K562 (cell line): Measurements from ENCODE around the gene PRRT1. TPM values are rescaled to one million over a fixed set of nuclear protein-coding genes. Genes with fewer than 3 reads are reported as not detected.

Source experiments
- CTCFL ChIP-seq: IDR thresholded peaks from 2 replicates; pipeline ENCODE4 v1.6.1; 2011; ENCODE audit warnings: borderline replicate concordance, low read depth, mild to moderate bottlenecking, moderate library complexity, low read length; ENCODE audit not compliant: insufficient read depth, poor library complexity, severe bottlenecking
- GABPA ChIP-seq: fragments of 200-800 bp; sonication (Bioruptor generic); conservative IDR thresholded peaks from 2 replicates; pipeline ENCODE4 v1.6.1; 2016; ENCODE audit warnings: low read depth, missing genetic modification characterization, missing compliant biosample characterization
- NCOA2 ChIP-seq, 2 experiments: fragments of 450-650 bp; IDR thresholded peaks; 2 replicates each; pipeline ENCODE4 v1.6.1; 2018; ENCODE audit warnings: mild to moderate bottlenecking in 2 of 2, moderate library complexity in 1 of 2; ENCODE audit not compliant: partially characterized antibody in 2 of 2
- NFIC ChIP-seq: fragments of 450-650 bp; IDR thresholded peaks from 2 replicates; pipeline ENCODE4 v1.6.1; 2017; ENCODE audit warnings: mild to moderate bottlenecking, inconsistent platforms
- NR2C2 ChIP-seq, 2 experiments: fragments of 200-800 bp in 1 of 2; sonication (Bioruptor generic) in 1 of 2; sonication (generic) in 1 of 2; formaldehyde crosslinking in 1 of 2; IDR thresholded peaks; 2 replicates each; pipeline versions ENCODE4 v1.6.1 to v1.8.0; 2016 to 2022; ENCODE audit warnings: mild to moderate bottlenecking in 1 of 2, missing compliant biosample characterization in 1 of 2, missing genetic modification characterization in 1 of 2, missing genetic modification reagents in 1 of 2
- SIN3A ChIP-seq, 2 experiments: fragments of 150-350 bp in 1 of 2; IDR thresholded peaks; 2 replicates each; pipeline ENCODE4 v1.6.1; 2011 to 2016; ENCODE audit warnings: borderline replicate concordance in 2 of 2, low read depth in 2 of 2, low read length in 2 of 2, mild to moderate bottlenecking in 2 of 2, moderate library complexity in 2 of 2; ENCODE audit not compliant: control insufficient read depth in 1 of 2
- UBTF ChIP-seq, 2 experiments: IDR thresholded peaks; 2 replicates each; pipeline ENCODE4 v1.6.1; 2012; ENCODE audit warnings: improper control_type of control experiment in 2 of 2, low read depth in 2 of 2, low read length in 2 of 2, borderline replicate concordance in 1 of 2
- WHSC1 ChIP-seq: IDR thresholded peaks from one replicate; pipeline ENCODE4 v1.6.1; 2012; ENCODE audit warnings: low read length, control low read depth, inconsistent platforms
- ZNF444 ChIP-seq: fragments of 250-450 bp; sonication (Bioruptor Pico); IDR thresholded peaks from 2 replicates; pipeline ENCODE4 v1.4.0; 2020; ENCODE audit warnings: mild to moderate bottlenecking, moderate library complexity
- polyA plus RNA-seq, 8 experiments: library from polyadenylated mRNA; depleted of rRNA in 4 of 8; stranded (reverse) in 5 of 8; unstranded in 3 of 8; fragments of >200 nt; fragmentation: Nextera tagmentation in 2 of 8; fragmentation: Illumina TruSeq in 1 of 8; extraction: Ambion mirVana in 2 of 8; extraction: Trizol in 1 of 8; gene quantifications; 2 replicates each; pipeline versions ENCODE4 v1.2.1 to v1.2.3, GENCODE V29; 2011 to 2014; ENCODE audit warnings: inconsistent platforms in 1 of 8, missing spikeins in 1 of 8
- total RNA-seq, 7 experiments: library from RNA; depleted of rRNA in 6 of 7; stranded (reverse); fragments of >200 nt in 6 of 7; fragmentation: Illumina TruSeq in 2 of 7; extraction: Trizol in 2 of 7; gene quantifications; 2 replicates each; pipeline versions ENCODE4 v1.2.1 to v1.2.3, GENCODE V29; 2011 to 2021; ENCODE audit warnings: low replicate concordance in 1 of 7
- TF ChIP-seq, protein P1 (sequence below): fragments of 200-800 bp; sonication (Bioruptor generic); IDR thresholded peaks from 2 replicates; pipeline ENCODE4 v1.6.1; 2017; ENCODE audit warnings: missing genetic modification characterization, missing compliant biosample characterization

Gene PRRT1
- total and polyA plus RNA-seq, 9 of the 15 experiments (the other 6 are each of a cell fraction or from before 2014, with no cell fraction given) = 0.14 to 3.5 (median 0.41) TPM

- TF ChIP-seq UBTF (IDR thresholded peaks at IDR 0.05; ENCODE audit: borderline replicate concordance in 1 of 2, low read depth in 2 of 2, low read length in 2 of 2) (no peak), CTCFL (peak; percentile 14), SIN3A (IDR thresholded peaks at IDR 0.05; ENCODE audit: borderline replicate concordance in 2 of 2, control insufficient read depth in 1 of 2, low read depth in 2 of 2, low read length in 2 of 2) (peak in 1 of 2 experiments; percentile 54; a peak in 2 of 4 replicates), WHSC1 (no peak), GABPA (tag) (peak; percentile 68), NFIC (peak; percentile 80), ZNF444 (peak; percentile 68), NCOA2 (IDR thresholded peaks at IDR 0.05; ENCODE audit: partially characterized antibody in 2 of 2) (no peak), NR2C2 (CRISPR knock-in tag; IDR thresholded peaks at IDR 0.05) (no peak), NR2C2 (tag; IDR thresholded peaks at IDR 0.05) (peak; percentile 60)
- TF ChIP-seq, protein P1, sequence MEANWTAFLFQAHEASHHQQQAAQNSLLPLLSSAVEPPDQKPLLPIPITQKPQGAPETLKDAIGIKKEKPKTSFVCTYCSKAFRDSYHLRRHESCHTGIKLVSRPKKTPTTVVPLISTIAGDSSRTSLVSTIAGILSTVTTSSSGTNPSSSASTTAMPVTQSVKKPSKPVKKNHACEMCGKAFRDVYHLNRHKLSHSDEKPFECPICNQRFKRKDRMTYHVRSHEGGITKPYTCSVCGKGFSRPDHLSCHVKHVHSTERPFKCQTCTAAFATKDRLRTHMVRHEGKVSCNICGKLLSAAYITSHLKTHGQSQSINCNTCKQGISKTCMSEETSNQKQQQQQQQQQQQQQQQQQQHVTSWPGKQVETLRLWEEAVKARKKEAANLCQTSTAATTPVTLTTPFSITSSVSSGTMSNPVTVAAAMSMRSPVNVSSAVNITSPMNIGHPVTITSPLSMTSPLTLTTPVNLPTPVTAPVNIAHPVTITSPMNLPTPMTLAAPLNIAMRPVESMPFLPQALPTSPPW = peak; percentile 100
These were observed 38.5 kb upstream of the PRRT1 start, which contains the start of gene PBX2 (continued) for GRCh38 chr6:32190054-32190851.
